Measurements from ENCODE around the gene CAMTA1. TPM values are rescaled to one million over a fixed set of nuclear protein-coding genes. Genes with fewer than 3 reads are reported as not detected.

The CAMTA1 gene
- total RNA-seq, 1 donor from 2014 or later, result 38.1 TPM

DNA sequence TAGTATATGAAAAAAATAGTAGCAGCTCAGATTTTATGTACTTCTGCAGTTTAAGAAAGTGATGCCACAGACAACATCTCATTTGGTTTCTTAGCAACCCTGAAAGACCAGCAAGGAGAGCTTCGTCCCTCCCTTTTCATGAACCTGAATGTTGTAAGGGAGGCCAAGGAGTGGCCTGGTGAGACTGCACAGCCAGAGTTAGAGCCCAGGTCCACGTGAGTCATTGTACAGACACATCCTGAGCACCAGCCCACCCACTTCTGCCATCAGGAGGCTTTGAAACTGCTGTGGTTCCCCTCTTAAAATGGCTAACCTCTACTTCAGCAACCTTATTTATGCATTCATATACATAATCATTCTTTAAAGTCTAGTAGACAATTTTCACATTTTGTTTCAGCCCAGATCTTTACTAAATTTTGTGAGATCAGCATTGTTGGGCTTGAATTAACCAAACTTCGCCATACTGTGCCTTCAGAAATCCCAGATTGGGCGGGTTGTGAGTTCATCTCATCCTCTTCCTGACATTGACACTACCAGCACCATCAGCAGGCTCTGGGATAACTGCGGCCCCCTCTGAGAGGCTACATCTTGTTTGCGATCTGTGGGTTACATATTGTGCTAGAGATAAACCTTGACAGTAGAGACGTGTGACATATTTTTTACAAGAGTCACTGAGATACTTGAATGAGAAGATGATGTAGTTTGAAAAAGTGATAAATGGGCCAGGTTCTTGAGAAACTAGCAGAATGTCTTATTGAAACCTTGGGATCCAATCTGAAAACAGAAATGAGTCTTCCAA, 106.7 kb downstream of the CAMTA1 start:
- H3K27me3 ChIP-seq (ENCODE audit: control insufficient read depth in 3 of 3, insufficient read depth in 3 of 3, low read length in 3 of 3), result no peaks in the 10 kb centered on the region
- peaks cover 0 to 4% (median 2%) of the 10 kb centered on the region in 3 donors for H3K36me3 ChIP-seq (ENCODE audit: control insufficient read depth in 3 of 3, insufficient read depth in 3 of 3, low read length in 3 of 3)
- H3K4me3 ChIP-seq (ENCODE audit: low read length in 3 of 3), result no peak overlapping the region
- H3K9ac ChIP-seq (ENCODE audit: low read depth in 1 of 3, low read length in 3 of 3), result no peak overlapping the region
- no peaks in the 10 kb centered on the region for H3K4me1 ChIP-seq (ENCODE audit: control insufficient read depth in 3 of 3, insufficient read depth in 3 of 3, low read length in 3 of 3)
- H3K9me3 ChIP-seq (ENCODE audit: control insufficient read depth in 3 of 3, low read length in 3 of 3), result no peaks in the 10 kb centered on the region
- no peak overlapping the region for H3K27ac ChIP-seq (ENCODE audit: low read depth, low read length)

DNA sequence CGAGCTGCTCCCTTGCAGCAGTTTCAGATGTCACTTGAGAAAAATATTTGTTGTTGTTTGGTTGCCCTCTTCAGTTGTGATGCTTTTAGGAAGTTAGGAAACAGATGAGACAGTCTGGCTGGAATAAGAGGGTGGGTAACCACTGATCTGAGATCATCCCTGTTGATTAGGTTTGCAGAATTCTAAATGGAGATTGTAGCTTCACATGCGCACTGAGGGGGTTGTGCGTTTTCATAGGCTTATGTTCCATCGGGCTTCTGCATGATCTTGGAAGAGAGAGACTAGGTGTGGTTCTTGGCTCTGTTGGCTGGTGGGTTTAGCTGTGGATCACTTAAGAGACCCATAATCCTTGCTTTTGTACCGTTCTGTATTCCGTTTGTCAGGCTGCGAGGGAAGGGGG, 108.1 kb downstream of the CAMTA1 start:
- H3K27ac ChIP-seq (ENCODE audit: low read depth, low read length), result no peak overlapping the region
- H3K9me3 ChIP-seq (ENCODE audit: control insufficient read depth in 3 of 3, low read length in 3 of 3), result no peaks in the 10 kb centered on the region
- no peak overlapping the region for H3K9ac ChIP-seq (ENCODE audit: low read depth in 1 of 3, low read length in 3 of 3)
- no peaks in the 10 kb centered on the region for H3K4me1 ChIP-seq (ENCODE audit: control insufficient read depth in 3 of 3, insufficient read depth in 3 of 3, low read length in 3 of 3)
- no peaks in the 10 kb centered on the region for H3K27me3 ChIP-seq (ENCODE audit: control insufficient read depth in 3 of 3, insufficient read depth in 3 of 3, low read length in 3 of 3)
- peaks cover 0 to 4% (median 0%) of the 10 kb centered on the region in 3 donors for H3K36me3 ChIP-seq (ENCODE audit: control insufficient read depth in 3 of 3, insufficient read depth in 3 of 3, low read length in 3 of 3)
- H3K4me3 ChIP-seq (ENCODE audit: low read length in 3 of 3), result no peak overlapping the region

DNA sequence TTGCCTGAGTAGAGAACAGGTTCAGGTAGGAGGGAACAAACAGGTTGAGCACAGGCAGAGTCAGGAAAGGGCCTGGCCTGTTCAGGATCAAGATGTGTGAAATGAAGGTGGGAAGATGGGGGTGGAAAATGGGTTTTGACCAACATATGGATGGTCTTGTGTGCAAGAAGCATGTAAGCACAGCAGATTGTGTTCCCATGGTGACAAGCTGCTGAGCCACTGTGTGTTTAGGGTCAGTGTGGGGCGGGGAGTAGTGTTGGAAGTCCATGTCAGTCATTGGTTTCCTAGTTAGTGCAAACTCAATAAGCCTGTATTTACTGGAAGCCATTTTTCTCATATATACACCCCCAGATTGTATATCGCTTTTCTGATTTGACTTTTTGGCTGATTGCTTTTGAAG, 111.9 kb downstream of the CAMTA1 start:
- no peaks in the 10 kb centered on the region for H3K4me1 ChIP-seq (ENCODE audit: control insufficient read depth in 3 of 3, insufficient read depth in 3 of 3, low read length in 3 of 3)
- H3K27me3 ChIP-seq (ENCODE audit: control insufficient read depth in 3 of 3, insufficient read depth in 3 of 3, low read length in 3 of 3), result no peaks in the 10 kb centered on the region
- H3K36me3 ChIP-seq (ENCODE audit: control insufficient read depth in 3 of 3, insufficient read depth in 3 of 3, low read length in 3 of 3), result peaks cover 0 to 3% (median 0%) of the 10 kb centered on the region in 3 donors
- no peaks in the 10 kb centered on the region for H3K9me3 ChIP-seq (ENCODE audit: control insufficient read depth in 3 of 3, low read length in 3 of 3)
- no peak overlapping the region for H3K27ac ChIP-seq (ENCODE audit: low read depth, low read length)
- no peak overlapping the region for H3K9ac ChIP-seq (ENCODE audit: low read depth in 1 of 3, low read length in 3 of 3)
- H3K4me3 ChIP-seq (ENCODE audit: low read length in 3 of 3), result no peak overlapping the region

DNA sequence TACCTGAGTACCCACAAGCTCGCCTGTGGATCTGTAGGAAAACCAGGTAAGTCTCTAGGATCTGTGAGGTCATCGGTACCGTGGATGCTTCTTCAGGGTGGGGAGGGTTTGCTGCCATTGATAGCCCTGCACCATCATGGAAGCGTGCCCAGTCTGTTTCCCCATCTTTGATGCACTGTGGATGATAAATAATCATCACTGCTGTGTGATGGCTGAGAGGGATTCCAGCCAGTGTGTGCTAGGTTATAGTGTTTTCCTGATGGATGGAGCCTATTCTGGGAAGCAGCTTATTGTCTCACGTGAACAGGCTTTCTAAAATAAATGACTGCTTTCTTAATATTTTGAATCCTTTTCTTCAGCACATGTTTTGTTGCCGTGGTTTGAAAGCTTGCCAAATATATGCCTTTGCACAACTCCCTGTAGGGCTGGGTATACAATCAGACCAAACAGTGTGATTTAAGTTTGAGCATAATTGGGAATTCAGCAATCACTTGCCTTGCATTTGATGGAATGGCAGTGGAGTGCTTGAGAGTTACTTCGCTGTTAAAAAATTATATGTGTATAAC, 113.8 kb downstream of the CAMTA1 start:
- H3K4me1 ChIP-seq (ENCODE audit: control insufficient read depth in 3 of 3, insufficient read depth in 3 of 3, low read length in 3 of 3), result no peaks in the 10 kb centered on the region
- H3K27me3 ChIP-seq (ENCODE audit: control insufficient read depth in 3 of 3, insufficient read depth in 3 of 3, low read length in 3 of 3), result no peaks in the 10 kb centered on the region
- peaks cover 0 to 3% (median 0%) of the 10 kb centered on the region in 3 donors for H3K36me3 ChIP-seq (ENCODE audit: control insufficient read depth in 3 of 3, insufficient read depth in 3 of 3, low read length in 3 of 3)
- no peak overlapping the region for H3K9ac ChIP-seq (ENCODE audit: low read depth in 1 of 3, low read length in 3 of 3)
- H3K27ac ChIP-seq (ENCODE audit: low read depth, low read length), result no peak overlapping the region
- H3K9me3 ChIP-seq (ENCODE audit: control insufficient read depth in 3 of 3, low read length in 3 of 3), result no peaks in the 10 kb centered on the region
- H3K4me3 ChIP-seq (ENCODE audit: low read length in 3 of 3), result no peak overlapping the region

DNA sequence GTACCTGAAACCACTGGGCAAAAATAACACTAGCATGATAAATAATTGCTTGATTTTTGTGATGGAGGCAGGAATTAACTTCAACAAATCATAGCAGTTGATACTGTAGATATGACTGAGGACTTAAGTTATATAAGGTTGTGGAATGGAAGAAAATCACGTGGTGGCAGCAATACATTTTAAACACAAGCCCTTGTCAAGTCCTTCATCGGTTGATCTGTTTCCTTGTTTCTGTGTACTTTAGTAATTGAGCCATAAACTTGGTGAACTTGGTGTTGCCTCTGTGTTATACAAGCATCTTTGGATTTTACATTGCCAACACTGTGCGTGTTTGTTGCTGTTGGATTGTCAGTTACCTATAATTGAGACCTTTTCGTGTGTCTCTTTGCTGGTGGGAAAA, 114.4 kb downstream of the CAMTA1 start:
- Histone ChIP-seq H3K9me3 (ENCODE audit: control insufficient read depth in 3 of 3, low read length in 3 of 3) (no peaks in the 10 kb centered on the region), H3K36me3 (ENCODE audit: control insufficient read depth in 3 of 3, insufficient read depth in 3 of 3, low read length in 3 of 3) (peaks cover 0 to 3% (median 0%) of the 10 kb centered on the region in 3 donors), H3K27ac (ENCODE audit: low read depth, low read length) (no peak overlapping the region), H3K27me3 (ENCODE audit: control insufficient read depth in 3 of 3, insufficient read depth in 3 of 3, low read length in 3 of 3) (no peaks in the 10 kb centered on the region), H3K4me1 (ENCODE audit: control insufficient read depth in 3 of 3, insufficient read depth in 3 of 3, low read length in 3 of 3) (no peaks in the 10 kb centered on the region), H3K4me3 (ENCODE audit: low read length in 3 of 3) (no peak overlapping the region), H3K9ac (ENCODE audit: low read depth in 1 of 3, low read length in 3 of 3) (no peak overlapping the region)

DNA sequence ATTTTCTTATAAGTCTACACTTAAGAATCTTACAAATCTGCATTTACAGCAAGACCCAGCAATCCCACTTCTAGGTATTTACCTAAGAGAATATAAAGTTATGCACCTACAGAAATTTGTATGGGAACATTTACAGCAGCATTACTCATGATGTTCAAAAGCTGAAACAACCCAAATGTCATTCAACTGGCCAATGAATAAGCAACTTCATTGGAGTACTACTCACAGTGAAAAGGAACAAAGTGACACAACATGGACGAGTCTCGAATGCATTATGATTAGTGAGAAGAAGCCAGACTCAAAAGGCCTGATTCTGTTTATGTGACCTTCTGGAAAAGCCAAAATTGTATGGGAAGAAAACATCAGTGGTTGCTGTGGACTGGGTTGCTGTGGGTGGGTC, 116.9 kb downstream of the CAMTA1 start:
- H3K9me3 ChIP-seq (ENCODE audit: control insufficient read depth in 3 of 3, low read length in 3 of 3), result no peaks in the 10 kb centered on the region
- peaks cover 0 to 3% (median 0%) of the 10 kb centered on the region in 3 donors for H3K36me3 ChIP-seq (ENCODE audit: control insufficient read depth in 3 of 3, insufficient read depth in 3 of 3, low read length in 3 of 3)
- no peaks in the 10 kb centered on the region for H3K27me3 ChIP-seq (ENCODE audit: control insufficient read depth in 3 of 3, insufficient read depth in 3 of 3, low read length in 3 of 3)
- no peak overlapping the region for H3K9ac ChIP-seq (ENCODE audit: low read depth in 1 of 3, low read length in 3 of 3)
- H3K4me1 ChIP-seq (ENCODE audit: control insufficient read depth in 3 of 3, insufficient read depth in 3 of 3, low read length in 3 of 3), result peaks cover 0 to 4% (median under 1%) of the 10 kb centered on the region in 3 donors
- no peak overlapping the region for H3K4me3 ChIP-seq (ENCODE audit: low read length in 3 of 3)
- no peak overlapping the region for H3K27ac ChIP-seq (ENCODE audit: low read depth, low read length)

DNA sequence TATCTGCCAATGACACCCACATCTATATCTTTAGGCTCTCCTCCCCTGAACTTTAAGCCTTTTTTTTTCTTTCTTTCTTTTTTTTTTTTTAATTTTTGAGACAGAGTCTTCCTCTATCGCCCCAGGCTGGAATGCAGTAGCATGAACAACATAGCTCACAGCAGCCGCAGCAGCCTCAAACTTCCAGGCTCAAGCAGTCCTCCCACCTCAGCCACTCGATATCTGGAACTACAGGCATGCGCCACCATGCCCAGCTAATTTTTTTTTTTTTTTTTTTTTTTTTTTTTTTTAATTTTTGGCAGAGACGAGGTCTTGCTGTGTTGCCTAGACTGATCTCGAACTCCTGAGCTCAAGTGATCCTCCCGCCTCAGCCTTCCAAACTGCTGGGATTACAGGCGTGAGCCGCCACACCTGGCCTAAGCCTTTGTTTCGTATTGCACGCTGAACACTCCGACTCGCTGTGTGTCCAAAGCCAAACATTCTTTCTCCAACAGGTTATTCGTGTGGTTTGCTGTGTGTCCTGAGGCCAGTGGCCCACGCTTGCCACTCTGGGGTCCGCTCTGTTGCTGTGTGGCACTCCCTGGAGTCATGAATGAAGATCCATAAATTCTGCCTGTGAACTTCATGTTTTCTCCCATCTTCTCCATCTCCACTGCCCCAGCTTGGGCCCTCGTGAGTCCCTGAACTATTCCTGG, 119.4 kb downstream of the CAMTA1 start:
- peaks cover 0 to 4% (median 4%) of the 10 kb centered on the region in 3 donors for H3K4me1 ChIP-seq (ENCODE audit: control insufficient read depth in 3 of 3, insufficient read depth in 3 of 3, low read length in 3 of 3)
- no peaks in the 10 kb centered on the region for H3K9me3 ChIP-seq (ENCODE audit: control insufficient read depth in 3 of 3, low read length in 3 of 3)
- H3K9ac ChIP-seq (ENCODE audit: low read depth in 1 of 3, low read length in 3 of 3), result no peak overlapping the region
- H3K27ac ChIP-seq (ENCODE audit: low read depth, low read length), result no peak overlapping the region
- H3K27me3 ChIP-seq (ENCODE audit: control insufficient read depth in 3 of 3, insufficient read depth in 3 of 3, low read length in 3 of 3), result peaks cover 9 to 17% (median 14%) of the 10 kb centered on the region in 3 donors
- no peaks in the 10 kb centered on the region for H3K36me3 ChIP-seq (ENCODE audit: control insufficient read depth in 3 of 3, insufficient read depth in 3 of 3, low read length in 3 of 3)
- H3K4me3 ChIP-seq (ENCODE audit: low read length in 3 of 3), result no peak overlapping the region

DNA sequence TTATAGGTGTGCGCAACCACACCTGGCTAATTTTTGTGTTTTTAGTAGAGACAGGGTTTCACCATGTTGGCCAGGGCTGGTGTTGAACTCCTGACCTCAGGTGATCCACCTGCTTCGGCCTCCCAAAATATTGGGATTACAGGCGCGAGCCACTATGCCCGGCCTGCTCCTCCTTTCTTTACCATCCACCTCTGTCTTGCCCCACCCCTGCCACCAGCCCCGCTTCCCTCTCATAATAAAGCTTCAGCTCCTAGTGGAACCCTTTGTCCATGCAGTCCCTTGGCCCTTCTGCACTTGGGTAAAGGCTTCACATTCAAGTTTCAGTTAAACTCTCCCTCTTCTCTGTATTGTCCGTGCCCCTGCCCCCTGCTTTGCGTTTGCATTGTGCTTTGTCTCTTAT, 120.1 kb downstream of the CAMTA1 start:
- H3K9ac ChIP-seq (ENCODE audit: low read depth in 1 of 3, low read length in 3 of 3), result no peak overlapping the region
- H3K36me3 ChIP-seq (ENCODE audit: control insufficient read depth in 3 of 3, insufficient read depth in 3 of 3, low read length in 3 of 3), result no peaks in the 10 kb centered on the region
- no peak overlapping the region for H3K27ac ChIP-seq (ENCODE audit: low read depth, low read length)
- no peak overlapping the region for H3K4me3 ChIP-seq (ENCODE audit: low read length in 3 of 3)
- peaks cover 9 to 20% (median 17%) of the 10 kb centered on the region in 3 donors for H3K27me3 ChIP-seq (ENCODE audit: control insufficient read depth in 3 of 3, insufficient read depth in 3 of 3, low read length in 3 of 3)
- no peaks in the 10 kb centered on the region for H3K9me3 ChIP-seq (ENCODE audit: control insufficient read depth in 3 of 3, low read length in 3 of 3)
- H3K4me1 ChIP-seq (ENCODE audit: control insufficient read depth in 3 of 3, insufficient read depth in 3 of 3, low read length in 3 of 3), result peaks cover 0 to 4% (median 4%) of the 10 kb centered on the region in 3 donors

DNA sequence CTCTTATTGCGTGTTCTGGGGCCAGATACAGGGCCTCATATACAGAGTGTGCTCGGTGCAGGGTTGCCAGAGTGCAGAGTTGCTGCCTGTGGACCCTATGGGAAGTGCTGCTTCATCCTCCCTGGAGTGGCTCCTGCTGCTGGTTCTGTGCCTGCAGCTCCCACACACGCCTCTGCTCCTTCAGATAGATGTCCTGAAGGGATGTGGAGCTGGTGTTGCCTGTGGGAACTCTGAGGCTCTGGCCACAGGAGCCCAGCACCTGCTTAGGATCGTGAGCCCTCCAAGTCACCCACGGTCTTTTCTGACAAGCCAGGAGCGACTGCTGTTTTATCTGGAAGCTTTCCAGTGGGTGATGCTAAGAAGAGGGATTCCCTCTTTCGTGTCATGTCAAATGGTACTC, 120.5 kb downstream of the CAMTA1 start:
- Histone ChIP-seq H3K4me1 (ENCODE audit: control insufficient read depth in 3 of 3, insufficient read depth in 3 of 3, low read length in 3 of 3) (peaks cover 0 to 4% (median 4%) of the 10 kb centered on the region in 3 donors), H3K9me3 (ENCODE audit: control insufficient read depth in 3 of 3, low read length in 3 of 3) (no peaks in the 10 kb centered on the region), H3K27me3 (ENCODE audit: control insufficient read depth in 3 of 3, insufficient read depth in 3 of 3, low read length in 3 of 3) (peaks cover 9 to 20% (median 20%) of the 10 kb centered on the region in 3 donors), H3K9ac (ENCODE audit: low read depth in 1 of 3, low read length in 3 of 3) (no peak overlapping the region), H3K4me3 (ENCODE audit: low read length in 3 of 3) (no peak overlapping the region), H3K27ac (ENCODE audit: low read depth, low read length) (no peak overlapping the region), H3K36me3 (ENCODE audit: control insufficient read depth in 3 of 3, insufficient read depth in 3 of 3, low read length in 3 of 3) (no peaks in the 10 kb centered on the region)

DNA sequence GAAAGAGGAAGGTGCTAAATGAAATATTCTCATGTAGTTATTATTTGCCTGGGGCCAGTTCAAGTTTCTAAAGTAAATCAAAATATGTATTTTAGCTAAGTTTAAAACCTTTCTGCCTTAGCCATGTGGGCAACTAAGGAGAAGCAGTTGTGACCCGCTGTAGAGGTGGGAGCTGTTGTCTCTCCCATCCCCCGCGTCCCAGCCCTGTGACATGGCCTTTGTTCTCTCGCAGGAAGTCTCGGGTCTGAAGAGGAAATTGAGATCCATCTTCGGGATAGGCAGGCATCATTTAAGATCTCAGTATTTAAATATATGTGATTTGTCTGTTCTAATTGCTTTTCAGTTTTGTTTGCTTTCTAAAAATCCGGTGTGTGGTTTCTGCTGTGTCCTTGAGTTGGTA, 121.5 kb downstream of the CAMTA1 start:
- Histone ChIP-seq H3K36me3 (ENCODE audit: control insufficient read depth in 3 of 3, insufficient read depth in 3 of 3, low read length in 3 of 3) (no peaks in the 10 kb centered on the region), H3K9me3 (ENCODE audit: control insufficient read depth in 3 of 3, low read length in 3 of 3) (no peaks in the 10 kb centered on the region), H3K27me3 (ENCODE audit: control insufficient read depth in 3 of 3, insufficient read depth in 3 of 3, low read length in 3 of 3) (peaks cover 12 to 28% (median 20%) of the 10 kb centered on the region in 3 donors), H3K27ac (ENCODE audit: low read depth, low read length) (no peak overlapping the region), H3K4me1 (ENCODE audit: control insufficient read depth in 3 of 3, insufficient read depth in 3 of 3, low read length in 3 of 3) (peaks cover 0 to 8% (median 6%) of the 10 kb centered on the region in 3 donors), H3K4me3 (ENCODE audit: low read length in 3 of 3) (no peak overlapping the region), H3K9ac (ENCODE audit: low read depth in 1 of 3, low read length in 3 of 3) (no peak overlapping the region)
